ENCODE data around the gene SLC35F6. TPM values are rescaled to one million over a fixed set of nuclear protein-coding genes. Genes with fewer than 3 reads are reported as not detected.

Gene SLC35F6
- total RNA-seq, 2 donors from 2014 or later: 14.9 to 16.0 TPM

DNA sequence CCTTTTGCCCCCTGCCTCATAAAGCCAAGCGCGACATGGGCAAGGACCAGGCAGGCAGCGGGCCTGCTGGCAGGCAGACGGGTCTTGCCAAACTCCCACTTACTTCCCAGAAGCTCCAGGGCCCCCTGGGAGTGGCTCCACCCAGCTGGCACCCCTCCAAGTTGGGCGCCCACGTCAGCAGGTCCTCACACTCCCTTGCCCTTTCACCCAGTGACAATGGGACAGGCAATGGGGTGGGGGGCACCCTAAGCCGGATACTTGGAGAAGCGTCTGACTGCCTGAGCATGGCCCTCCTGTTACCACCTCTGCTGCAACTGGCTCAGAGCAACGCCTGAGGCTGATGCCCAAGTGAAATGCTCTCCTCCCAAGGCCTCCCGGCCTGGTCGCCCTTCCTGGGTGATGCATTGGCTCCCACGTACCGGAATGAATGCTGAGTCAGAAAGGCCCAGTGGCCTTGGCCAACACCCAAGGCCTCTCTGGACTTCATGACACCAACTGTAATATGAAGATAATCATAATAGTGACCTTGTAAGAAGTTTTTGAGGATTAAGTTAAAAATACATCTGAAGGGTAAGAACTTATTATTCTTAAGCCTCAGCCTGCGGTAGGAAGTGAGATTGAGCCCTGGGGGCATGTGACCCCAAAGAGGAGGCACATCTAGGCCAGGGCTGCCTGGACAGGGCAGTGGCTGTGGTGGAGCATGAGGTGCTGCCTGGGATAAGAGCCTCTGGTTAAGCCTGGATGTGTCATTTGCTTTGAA lies 39.9 kb upstream of the SLC35F6 start:
- peaks cover 3% of the 10 kb centered on the region for H3K4me1 Mint-ChIP-seq
- ATAC-seq (no peak), DNase-seq (no peak)
- no peaks in the 10 kb centered on the region for H3K9me3 ChIP-seq (ENCODE audit: control insufficient read depth, low read length, poor library complexity, severe bottlenecking)
- no peak overlapping the region for H3K27ac Mint-ChIP-seq
- H3K4me3 Mint-ChIP-seq: no peak overlapping the region
- peaks cover 32% of the 10 kb centered on the region for H3K27me3 Mint-ChIP-seq
- H3K36me3 Mint-ChIP-seq (ENCODE audit: low read depth): no peaks in the 10 kb centered on the region

DNA sequence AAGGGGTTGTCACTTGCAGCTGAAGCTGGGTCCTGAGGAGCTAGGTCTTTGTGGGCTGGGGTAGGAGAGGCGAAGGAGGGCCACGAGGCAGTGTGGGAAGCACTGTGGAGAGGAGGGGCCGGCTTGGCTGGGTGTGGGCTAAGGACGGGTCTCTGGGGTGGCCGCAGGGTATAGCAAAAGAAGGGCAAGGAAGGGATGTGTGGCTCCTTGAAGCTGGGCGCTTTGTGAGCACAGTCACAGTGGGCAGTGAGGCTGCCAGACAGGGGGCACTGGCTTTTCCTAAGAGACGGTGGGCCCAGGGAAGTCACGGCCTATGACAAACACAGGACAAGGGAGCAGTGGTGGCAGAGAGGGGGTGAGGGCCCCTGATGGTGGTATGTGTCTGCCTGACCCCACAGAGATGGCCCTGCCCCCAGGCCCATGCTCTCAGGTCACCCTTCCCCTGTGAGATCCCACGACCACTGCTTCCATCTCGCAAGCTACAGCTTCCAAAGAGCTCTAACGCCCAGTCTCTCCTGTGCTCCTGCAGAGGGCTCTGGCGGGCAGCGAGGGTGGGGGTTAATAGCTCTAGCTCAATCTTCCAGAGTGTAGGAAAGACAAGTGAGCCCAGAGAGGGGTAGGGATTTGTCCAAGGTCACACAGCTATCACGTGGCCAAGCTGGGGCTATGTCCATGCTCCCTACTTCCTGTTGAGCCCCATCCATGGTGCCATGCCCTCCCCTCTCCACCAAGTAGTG lies 39.1 kb upstream of the SLC35F6 start:
- no peak for DNase-seq
- H3K9me3 ChIP-seq (ENCODE audit: control insufficient read depth, low read length, poor library complexity, severe bottlenecking): no peaks in the 10 kb centered on the region
- ATAC-seq: no peak
- H3K4me1 Mint-ChIP-seq: peaks cover 3% of the 10 kb centered on the region
- no peaks in the 10 kb centered on the region for H3K36me3 Mint-ChIP-seq (ENCODE audit: low read depth)
- H3K4me3 Mint-ChIP-seq: no peak overlapping the region
- H3K27me3 Mint-ChIP-seq: peaks cover 26% of the 10 kb centered on the region
- H3K27ac Mint-ChIP-seq: no peak overlapping the region

DNA sequence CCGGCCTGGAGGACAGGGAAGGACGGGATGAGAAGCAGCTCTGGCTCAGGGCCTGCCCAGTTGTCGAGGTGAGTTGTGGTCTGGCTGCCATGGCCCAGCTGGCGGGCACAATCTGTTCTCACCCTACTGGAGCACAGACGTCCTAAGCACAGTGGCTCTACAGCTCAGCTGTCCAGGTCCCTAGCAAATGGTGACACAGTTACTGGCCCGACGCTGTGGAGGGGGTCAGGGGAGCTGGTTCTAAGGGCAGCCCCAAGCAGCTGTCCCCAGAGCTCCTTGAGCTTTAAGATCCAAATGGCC lies 38.6 kb upstream of the SLC35F6 start:
- no peak for ATAC-seq
- no peaks in the 10 kb centered on the region for H3K9me3 ChIP-seq (ENCODE audit: control insufficient read depth, low read length, poor library complexity, severe bottlenecking)

GRCh38 chr2:26726228-26726627 lies 37.9 kb upstream of the SLC35F6 start:
- H3K4me1 Mint-ChIP-seq: peaks cover 4% of the 10 kb centered on the region
- H3K4me3 Mint-ChIP-seq: no peak overlapping the region
- no peaks in the 10 kb centered on the region for H3K36me3 Mint-ChIP-seq (ENCODE audit: low read depth)
- no peaks in the 10 kb centered on the region for H3K9me3 ChIP-seq (ENCODE audit: control insufficient read depth, low read length, poor library complexity, severe bottlenecking)
- DNase-seq (no peak), ATAC-seq (no peak)
- H3K27me3 Mint-ChIP-seq: peaks cover 35% of the 10 kb centered on the region
- H3K27ac Mint-ChIP-seq: no peak overlapping the region

More for the DNA sequence above, 38.6 kb upstream of the SLC35F6 start:
- peaks cover 27% of the 10 kb centered on the region for H3K27me3 Mint-ChIP-seq
- DNase-seq: no peak
- H3K36me3 Mint-ChIP-seq (ENCODE audit: low read depth): no peaks in the 10 kb centered on the region
- H3K27ac Mint-ChIP-seq: no peak overlapping the region
- H3K4me3 Mint-ChIP-seq: no peak overlapping the region
- H3K4me1 Mint-ChIP-seq: peaks cover 3% of the 10 kb centered on the region

GRCh38 chr2:26727641-26728561 lies 36.2 kb upstream of the SLC35F6 start:
- ATAC-seq (peak; percentile 54), DNase-seq (no peak)
- Mint-ChIP-seq H3K27me3 (peaks cover 47% of the 10 kb centered on the region), H3K4me1 (peaks cover 2% of the 10 kb centered on the region), H3K4me3 (no peak overlapping the region), H3K36me3 (ENCODE audit: low read depth) (no peaks in the 10 kb centered on the region), H3K27ac (no peak overlapping the region)
- H3K9me3 ChIP-seq (ENCODE audit: control insufficient read depth, low read length, poor library complexity, severe bottlenecking): no peaks in the 10 kb centered on the region

DNA sequence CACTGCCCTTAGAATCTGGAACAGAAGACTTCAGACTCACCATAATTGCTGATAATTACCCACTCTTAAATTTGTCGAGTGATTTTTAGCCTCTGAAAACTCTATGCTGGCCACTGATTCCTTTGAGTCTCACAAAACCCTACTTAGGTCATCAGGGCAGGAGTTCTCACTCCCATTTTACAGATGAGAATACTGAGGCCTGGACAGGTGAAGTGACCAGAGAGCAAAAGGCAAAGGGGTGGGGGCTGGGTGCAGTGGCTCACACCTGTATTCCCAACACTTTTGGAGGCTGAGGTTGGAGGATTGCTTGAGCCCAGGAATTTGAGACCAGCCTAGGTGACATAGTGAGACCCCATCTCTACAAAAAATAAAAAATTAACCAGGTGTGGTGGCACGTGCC lies 34.8 kb upstream of the SLC35F6 start:
- H3K4me3 Mint-ChIP-seq: no peak overlapping the region

DNA sequence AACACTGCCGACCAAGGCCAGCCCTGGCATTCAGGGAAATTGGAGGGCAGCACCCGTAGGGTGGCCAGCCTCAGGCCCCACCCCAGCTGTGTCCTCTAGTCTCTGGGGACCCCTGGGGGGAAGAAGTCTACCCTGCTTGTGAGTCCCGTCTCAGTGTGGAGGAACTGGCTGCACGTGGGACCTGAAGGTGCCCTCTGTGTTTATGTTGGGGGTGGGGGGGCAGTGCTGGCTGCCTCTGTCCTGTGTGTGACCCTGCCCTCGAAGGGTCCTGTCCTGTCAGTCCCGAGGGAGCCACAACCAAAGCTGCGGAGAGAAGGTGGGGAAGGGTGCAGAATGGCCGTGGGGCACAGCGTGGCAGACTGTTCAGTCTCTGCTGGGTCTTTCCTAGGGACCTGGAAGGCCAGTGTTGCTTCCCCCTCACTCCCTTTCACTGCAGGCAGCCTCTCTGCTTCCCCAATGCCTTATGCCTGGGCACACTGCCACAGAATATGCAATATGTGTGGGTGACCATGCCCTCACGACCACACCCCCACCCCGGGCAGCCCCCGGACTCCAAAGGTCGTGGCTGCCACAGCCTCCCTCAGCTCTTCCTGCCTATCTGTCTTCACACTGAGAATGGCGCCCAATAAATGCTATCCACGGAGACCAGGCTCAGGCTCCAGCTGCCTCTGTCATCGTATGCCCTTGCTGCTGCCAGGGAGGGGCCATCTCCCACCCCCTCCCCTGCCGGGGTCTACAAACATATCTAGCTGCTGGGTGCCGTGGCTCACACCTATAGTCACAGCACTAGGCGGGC lies 33.3 kb upstream of the SLC35F6 start:
- H3K4me3 Mint-ChIP-seq: no peak overlapping the region
- peaks cover 2% of the 10 kb centered on the region for H3K4me1 Mint-ChIP-seq
- H3K9me3 ChIP-seq (ENCODE audit: control insufficient read depth, low read length, poor library complexity, severe bottlenecking): no peaks in the 10 kb centered on the region
- H3K36me3 Mint-ChIP-seq (ENCODE audit: low read depth): no peaks in the 10 kb centered on the region
- no peak overlapping the region for H3K27ac Mint-ChIP-seq
- DNase-seq (no peak), ATAC-seq (no peak)
- H3K27me3 Mint-ChIP-seq: peaks cover 49% of the 10 kb centered on the region

More for the DNA sequence above, 34.8 kb upstream of the SLC35F6 start:
- Mint-ChIP-seq H3K4me1 (peaks cover 2% of the 10 kb centered on the region), H3K36me3 (ENCODE audit: low read depth) (no peaks in the 10 kb centered on the region), H3K27ac (no peak overlapping the region), H3K27me3 (peaks cover 53% of the 10 kb centered on the region)
- ATAC-seq (no peak), DNase-seq (no peak)
- H3K9me3 ChIP-seq (ENCODE audit: control insufficient read depth, low read length, poor library complexity, severe bottlenecking): no peaks in the 10 kb centered on the region

DNA sequence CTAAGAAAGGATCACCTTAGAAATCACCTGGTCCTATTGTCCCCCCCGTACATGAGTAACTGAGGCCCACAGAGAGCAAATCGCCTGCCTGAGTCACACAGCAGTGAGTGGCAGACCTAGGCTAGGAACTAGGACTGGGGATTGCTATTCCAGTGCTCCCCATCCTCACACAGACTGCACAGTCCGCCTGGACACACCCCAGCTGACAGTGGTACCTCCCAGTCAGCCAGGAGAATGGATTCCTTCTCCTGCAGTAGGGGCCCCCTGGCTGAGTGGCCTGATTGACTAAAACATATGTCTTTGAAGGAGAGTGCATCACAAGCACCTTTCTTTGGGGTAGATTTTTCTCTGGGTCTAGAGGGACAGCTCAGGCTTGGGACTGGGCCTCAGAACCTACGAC lies 32.4 kb upstream of the SLC35F6 start:
- Mint-ChIP-seq H3K4me1 (peaks cover 2% of the 10 kb centered on the region), H3K36me3 (ENCODE audit: low read depth) (no peaks in the 10 kb centered on the region), H3K4me3 (no peak overlapping the region), H3K27me3 (peaks cover 44% of the 10 kb centered on the region), H3K27ac (no peak overlapping the region)
- DNase-seq: no peak
- ATAC-seq: no peak
- no peaks in the 10 kb centered on the region for H3K9me3 ChIP-seq (ENCODE audit: control insufficient read depth, low read length, poor library complexity, severe bottlenecking)

DNA sequence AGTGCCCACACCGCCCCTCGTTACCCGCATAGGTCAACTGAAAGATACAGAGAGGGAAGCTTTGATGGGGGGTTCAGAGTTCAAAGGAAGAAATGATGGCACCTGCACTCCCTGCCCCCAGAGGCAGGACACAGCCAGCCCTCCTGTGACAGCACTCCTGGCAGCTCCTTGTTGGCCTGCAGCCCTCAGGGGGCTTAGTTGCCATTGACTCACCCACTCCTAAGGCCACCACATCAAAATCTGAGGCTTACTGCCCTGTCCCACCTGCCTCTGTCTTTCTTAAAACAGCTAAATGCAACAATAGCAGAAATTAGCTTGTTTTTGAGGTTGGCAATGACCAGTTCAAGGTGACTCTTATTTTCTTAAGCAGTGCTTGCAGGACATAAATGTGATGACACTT lies 31.6 kb upstream of the SLC35F6 start:
- Mint-ChIP-seq H3K4me3 (no peak overlapping the region), H3K27me3 (peaks cover 43% of the 10 kb centered on the region), H3K4me1 (peaks cover 5% of the 10 kb centered on the region), H3K36me3 (ENCODE audit: low read depth) (no peaks in the 10 kb centered on the region), H3K27ac (no peak overlapping the region)
- no peak for DNase-seq
- no peaks in the 10 kb centered on the region for H3K9me3 ChIP-seq (ENCODE audit: control insufficient read depth, low read length, poor library complexity, severe bottlenecking)
- ATAC-seq: no peak

DNA sequence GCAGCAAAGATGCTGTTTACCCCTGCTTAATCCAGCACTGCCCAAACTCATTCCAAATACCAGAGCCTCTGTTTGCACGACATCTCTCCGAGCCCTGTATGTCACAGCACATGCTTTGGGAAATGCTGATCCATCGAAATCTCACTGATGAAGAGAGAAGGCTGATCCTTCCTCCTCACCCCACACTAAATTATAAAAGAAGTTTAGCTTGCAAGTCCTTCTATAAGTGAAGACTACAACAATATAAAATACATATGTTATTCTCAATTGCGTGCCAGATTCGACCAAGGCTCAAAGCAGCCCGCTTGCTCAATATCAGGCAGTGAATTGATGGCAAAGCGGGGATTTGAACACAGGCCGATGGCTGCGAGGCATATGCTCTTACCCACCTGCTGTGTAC lies 30.7 kb upstream of the SLC35F6 start:
- Mint-ChIP-seq H3K4me3 (no peak overlapping the region), H3K27ac (no peak overlapping the region), H3K4me1 (peaks cover 5% of the 10 kb centered on the region), H3K36me3 (ENCODE audit: low read depth) (no peaks in the 10 kb centered on the region), H3K27me3 (peaks cover 39% of the 10 kb centered on the region)
- ATAC-seq: no peak
- DNase-seq: no peak
- no peaks in the 10 kb centered on the region for H3K9me3 ChIP-seq (ENCODE audit: control insufficient read depth, low read length, poor library complexity, severe bottlenecking)

DNA sequence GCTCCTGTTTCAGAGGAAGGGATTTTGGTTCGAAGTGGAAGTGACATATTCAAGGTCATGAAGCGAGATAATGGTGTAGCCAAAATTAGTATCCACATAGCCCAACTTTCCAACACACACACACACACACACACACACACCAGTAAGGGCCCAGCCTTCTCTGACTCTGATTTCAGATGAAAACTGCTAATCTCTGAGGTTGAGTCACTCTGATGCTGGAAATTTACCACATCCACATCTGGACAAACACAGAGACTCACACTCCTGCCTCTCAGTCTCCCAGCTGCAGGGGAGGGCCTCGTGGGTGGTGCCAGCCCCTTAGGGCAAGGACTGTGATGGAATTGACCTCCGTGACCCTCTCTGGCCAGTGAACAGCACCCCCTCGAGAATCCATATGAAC lies 29.0 kb upstream of the SLC35F6 start:
- ATAC-seq: no peak
- Mint-ChIP-seq H3K27me3 (peaks cover 39% of the 10 kb centered on the region), H3K4me3 (no peak overlapping the region), H3K27ac (no peak overlapping the region), H3K36me3 (ENCODE audit: low read depth) (no peaks in the 10 kb centered on the region), H3K4me1 (peaks cover 5% of the 10 kb centered on the region)
- H3K9me3 ChIP-seq (ENCODE audit: control insufficient read depth, low read length, poor library complexity, severe bottlenecking): no peaks in the 10 kb centered on the region
- DNase-seq: no peak

GRCh38 chr2:26735883-26736588 lies 28.0 kb upstream of the SLC35F6 start:
- H3K9me3 ChIP-seq (ENCODE audit: control insufficient read depth, low read length, poor library complexity, severe bottlenecking): no peaks in the 10 kb centered on the region
- H3K36me3 Mint-ChIP-seq (ENCODE audit: low read depth): no peaks in the 10 kb centered on the region
- H3K4me1 Mint-ChIP-seq: peaks cover 8% of the 10 kb centered on the region
- no peak overlapping the region for H3K4me3 Mint-ChIP-seq
- H3K27me3 Mint-ChIP-seq: peaks cover 32% of the 10 kb centered on the region
- no peak overlapping the region for H3K27ac Mint-ChIP-seq
- ATAC-seq (no peak), DNase-seq (no peak)
